GM23338 (cell line): ENCODE results near the gene ZNF488. TPM values are rescaled to one million over a fixed set of nuclear protein-coding genes. Genes with fewer than 3 reads are reported as not detected.

Source experiments
- ATAC-seq: fragments of 200-7000 bp; cut with Tn5 transposase; 3 replicates; pipeline ENCODE4 v1.9.1; 2020
- DNase-seq: peaks from one replicate; pipeline ENCODE4 v3.0.0-alpha.2; 2015; ENCODE audit warnings: low spot score
- H2AFZ ChIP-seq: fragments of 200-600 bp; sonication (generic); 2 replicates; pipeline ENCODE4 v1.8.0; 2016; ENCODE audit warnings: antibody characterized with exemption, mild to moderate bottlenecking, moderate library complexity
- H3F3A ChIP-seq: fragments of 200-600 bp; sonication (generic); replicated peaks from 2 replicates; pipeline ENCODE4 v1.8.0; 2017; ENCODE audit warnings: antibody characterized with exemption, mixed run types, low read depth
- H3K27ac ChIP-seq: fragments of 200-600 bp; sonication (generic); 2 replicates; pipeline ENCODE4 v1.6.1; 2016; ENCODE audit warnings: low read depth
- H3K27me3 ChIP-seq: fragments of 200-600 bp; sonication (generic); 2 replicates; pipeline ENCODE4 v1.8.0; 2016; ENCODE audit warnings: mild to moderate bottlenecking, mixed run types, moderate library complexity; ENCODE audit not compliant: insufficient read depth
- H3K36me3 ChIP-seq: fragments of 200-600 bp; sonication (generic); 2 replicates; pipeline ENCODE4 v1.8.0; 2016; ENCODE audit warnings: mild to moderate bottlenecking; ENCODE audit not compliant: insufficient read depth
- H3K4me1 ChIP-seq: fragments of 200-600 bp; sonication (generic); 2 replicates; pipeline ENCODE4 v1.8.0; 2016; ENCODE audit warnings: mild to moderate bottlenecking, moderate library complexity; ENCODE audit not compliant: insufficient read depth
- H3K4me2 ChIP-seq: fragments of 200-600 bp; sonication (generic); 2 replicates; pipeline ENCODE4 v1.7.1; 2017; ENCODE audit warnings: mixed run types
- H3K4me3 ChIP-seq: fragments of 200-600 bp; sonication (generic); 2 replicates; pipeline ENCODE4 v1.6.1; 2016; ENCODE audit warnings: mixed run types
- H3K79me2 ChIP-seq: fragments of 200-600 bp; sonication (generic); replicated peaks from 2 replicates; pipeline ENCODE4 v1.8.0; 2017; ENCODE audit warnings: mild to moderate bottlenecking; ENCODE audit not compliant: insufficient read depth
- H3K9me2 ChIP-seq: fragments of 200-600 bp; sonication (generic); 2 replicates; pipeline ENCODE4 v1.8.0; 2017; ENCODE audit not compliant: insufficient read depth
- H4K20me1 ChIP-seq: fragments of 200-600 bp; sonication (generic); replicated peaks from 2 replicates; pipeline ENCODE4 v1.8.0; 2017; ENCODE audit warnings: mild to moderate bottlenecking; ENCODE audit not compliant: insufficient read depth
- H3K27ac Mint-ChIP-seq: 2 replicates; pipeline ENCODE4 v1.8.0; 2020; ENCODE audit warnings: inconsistent platforms, mild to moderate bottlenecking, moderate library complexity, mixed read lengths
- H3K27me3 Mint-ChIP-seq: 3 replicates; pipeline ENCODE4 v1.8.0; 2022; ENCODE audit warnings: low read depth, mild to moderate bottlenecking, moderate library complexity, mixed read lengths, inconsistent platforms; ENCODE audit not compliant: insufficient read depth, poor library complexity
- H3K36me3 Mint-ChIP-seq: 3 replicates; pipeline ENCODE4 v1.8.0; 2021; ENCODE audit warnings: low read depth, mild to moderate bottlenecking, inconsistent platforms, moderate library complexity, mixed read lengths
- H3K4me1 Mint-ChIP-seq: 3 replicates; pipeline ENCODE4 v1.8.0; 2020; ENCODE audit warnings: mild to moderate bottlenecking, inconsistent platforms, mixed read lengths
- H3K4me3 Mint-ChIP-seq: 3 replicates; pipeline ENCODE4 v1.8.0; 2021; ENCODE audit warnings: moderate library complexity, mild to moderate bottlenecking, inconsistent platforms, mixed read lengths
- H3K9me3 Mint-ChIP-seq: 3 replicates; pipeline ENCODE4 v1.8.0; 2020; ENCODE audit warnings: moderate library complexity, mild to moderate bottlenecking, inconsistent platforms, mixed read lengths
- CREB1 ChIP-seq: fragments of 250-450 bp; sonication (Bioruptor Pico); IDR thresholded peaks from 2 replicates; pipeline ENCODE4 v1.5.0; 2020; ENCODE audit warnings: low read depth, mild to moderate bottlenecking, moderate library complexity
- ETS1 ChIP-seq: IDR thresholded peaks from 2 replicates; pipeline ENCODE4 v1.6.1; 2016; ENCODE audit warnings: antibody characterized with exemption
- EZH2 ChIP-seq: fragments of 200-600 bp; sonication (generic); IDR thresholded peaks from one replicate; pipeline ENCODE4 v1.8.0; 2017; ENCODE audit warnings: antibody characterized with exemption, mild to moderate bottlenecking, low read depth; ENCODE audit not compliant: unreplicated experiment
- EZH2phosphoT487 ChIP-seq: fragments of 200-600 bp; sonication (generic); IDR thresholded peaks from one replicate; pipeline ENCODE4 v1.8.1; 2018; ENCODE audit warnings: antibody characterized with exemption; ENCODE audit not compliant: unreplicated experiment
- JUNB ChIP-seq: IDR thresholded peaks from one replicate; pipeline ENCODE4 v1.6.1; 2016; ENCODE audit warnings: antibody characterized with exemption; ENCODE audit not compliant: unreplicated experiment
- STAT1 ChIP-seq: IDR thresholded peaks from one replicate; pipeline ENCODE4 v1.6.1; 2016; ENCODE audit warnings: antibody characterized with exemption; ENCODE audit not compliant: unreplicated experiment
- ZNF331 ChIP-seq: fragments of 250-450 bp; sonication (Bioruptor Pico); IDR thresholded peaks from 2 replicates; pipeline ENCODE4 v1.5.0; 2020; ENCODE audit warnings: low read depth, mild to moderate bottlenecking, moderate library complexity
- ZNF462 ChIP-seq: fragments of 250-450 bp; sonication (Bioruptor Pico); IDR thresholded peaks from 2 replicates; pipeline ENCODE4 v1.5.0; 2020; ENCODE audit warnings: mild to moderate bottlenecking, moderate library complexity
- polyA plus RNA-seq: library from polyadenylated mRNA; unstranded; fragments of >200 nt; fragmentation: Nextera tagmentation; extraction: Ambion mirVana; gene quantifications from 2 replicates; pipeline ENCODE4 v1.2.1, GENCODE V29; 2016
- total RNA-seq: library from RNA; depleted of rRNA; stranded (reverse); fragments of >200 nt; shearing (Covaris generic); gene quantifications from 2 replicates; pipeline ENCODE4 v1.2.3, GENCODE V29; 2014
- TF ChIP-seq, protein P1 (sequence below), 2 experiments: fragments of 200-600 bp in 1 of 2; sonication (generic) in 1 of 2; conservative IDR thresholded peaks; 2 replicates each; pipeline versions ENCODE4 v1.5.1 to v1.6.1; 2016 to 2017; ENCODE audit warnings: antibody characterized with exemption in 2 of 2, low read depth in 2 of 2, mild to moderate bottlenecking in 2 of 2, moderate library complexity in 1 of 2

Gene ZNF488
- total and polyA plus RNA-seq, 2 experiments from 2014 or later = 2.5 to 5.2 TPM

GRCh38 chr10:47348138-47348651, 35.9 kb downstream of the ZNF488 start, which contains the start of gene RBP3 (continued):
- TF ChIP-seq ZNF462 (CRISPR knock-in tag) (no peak), ZNF331 (CRISPR knock-in tag) (no peak), EZH2 (no peak), JUNB (no peak)

- H3K27me3 Mint-ChIP-seq = peaks cover 6% of the 10 kb centered on the region
- Histone ChIP-seq H2AFZ (no peak overlapping the region), H3K27me3 (no peaks in the 10 kb centered on the region)
- TF ChIP-seq ETS1 (no peak), CREB1 (CRISPR knock-in tag) (no peak), ZNF331 (CRISPR knock-in tag) (no peak), STAT1 (no peak), EZH2phosphoT487 (no peak)
- TF ChIP-seq, protein P1, sequence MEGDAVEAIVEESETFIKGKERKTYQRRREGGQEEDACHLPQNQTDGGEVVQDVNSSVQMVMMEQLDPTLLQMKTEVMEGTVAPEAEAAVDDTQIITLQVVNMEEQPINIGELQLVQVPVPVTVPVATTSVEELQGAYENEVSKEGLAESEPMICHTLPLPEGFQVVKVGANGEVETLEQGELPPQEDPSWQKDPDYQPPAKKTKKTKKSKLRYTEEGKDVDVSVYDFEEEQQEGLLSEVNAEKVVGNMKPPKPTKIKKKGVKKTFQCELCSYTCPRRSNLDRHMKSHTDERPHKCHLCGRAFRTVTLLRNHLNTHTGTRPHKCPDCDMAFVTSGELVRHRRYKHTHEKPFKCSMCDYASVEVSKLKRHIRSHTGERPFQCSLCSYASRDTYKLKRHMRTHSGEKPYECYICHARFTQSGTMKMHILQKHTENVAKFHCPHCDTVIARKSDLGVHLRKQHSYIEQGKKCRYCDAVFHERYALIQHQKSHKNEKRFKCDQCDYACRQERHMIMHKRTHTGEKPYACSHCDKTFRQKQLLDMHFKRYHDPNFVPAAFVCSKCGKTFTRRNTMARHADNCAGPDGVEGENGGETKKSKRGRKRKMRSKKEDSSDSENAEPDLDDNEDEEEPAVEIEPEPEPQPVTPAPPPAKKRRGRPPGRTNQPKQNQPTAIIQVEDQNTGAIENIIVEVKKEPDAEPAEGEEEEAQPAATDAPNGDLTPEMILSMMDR (conservative IDR thresholded peaks at IDR 0.05; ENCODE audit: low read depth in 2 of 2) = no peak
Measured at GRCh38 chr10:47347303-47347675, 36.8 kb downstream of the ZNF488 start.

More at GRCh38 chr10:47347303-47347675, 36.8 kb downstream of the ZNF488 start:
- H3K4me3 ChIP-seq = no peak overlapping the region
- Mint-ChIP-seq H3K27ac (no peak overlapping the region), H3K4me3 (no peak overlapping the region), H3K36me3 (no peaks in the 10 kb centered on the region), H3K4me1 (peaks cover 18% of the 10 kb centered on the region), H3K9me3 (no peaks in the 10 kb centered on the region)
- no peak for DNase-seq
- ATAC-seq = no peak
- no peaks in the 10 kb centered on the region for H4K20me1 ChIP-seq
- no peaks in the 10 kb centered on the region; the same call in 1 of the 2 replicates for H3K9me2 ChIP-seq
- H3K36me3 ChIP-seq = no peaks in the 10 kb centered on the region
- H3F3A ChIP-seq = no peaks in the 10 kb centered on the region
- H3K27ac ChIP-seq = no peak overlapping the region
- no peak overlapping the region for H3K4me2 ChIP-seq
- peaks cover 2% of the 10 kb centered on the region; the same call in 1 of the 2 replicates for H3K4me1 ChIP-seq
- no peaks in the 10 kb centered on the region for H3K79me2 ChIP-seq
